Activated naive CD4-positive, alpha-beta T cell (primary cell): Measurements from ENCODE around the gene ELF1.
"Not testable (repeated sequence)": the region's sequence is repeated elsewhere in the genome, so short reads cannot be mapped to it uniquely, and the experiment has no call there.

Source experiments
- DNase-seq, 4 experiments: peaks; one replicate each; lab custom pipeline; 2025; lab: John Stamatoyannopoulos, UW

Gene ELF1

GRCh38 chr13:41042419-41042818, 23.3 kb upstream of the ELF1 start:
- DNase-seq: not testable (repeated sequence)

GRCh38 chr13:41040584-41041334, 21.6 kb upstream of the ELF1 start:
- no peak for DNase-seq

- DNase-seq: no peak
These were observed 20.6 kb upstream of the ELF1 start for GRCh38 chr13:41039746-41040145.

GRCh38 chr13:41036557-41036956, 17.4 kb upstream of the ELF1 start:
- not testable (repeated sequence) for DNase-seq

GRCh38 chr13:41034881-41035280, 15.8 kb upstream of the ELF1 start:
- DNase-seq: no peak

GRCh38 chr13:41034382-41034781, 15.3 kb upstream of the ELF1 start:
- DNase-seq: no peak

- no peak for DNase-seq
These were observed 13.7 kb upstream of the ELF1 start for GRCh38 chr13:41032691-41033376.

GRCh38 chr13:41029629-41030028, 10.5 kb upstream of the ELF1 start:
- no peak for DNase-seq

GRCh38 chr13:41028051-41028450, 8.9 kb upstream of the ELF1 start:
- no peak for DNase-seq

GRCh38 chr13:41026788-41027187, 7.7 kb upstream of the ELF1 start:
- DNase-seq: no peak

GRCh38 chr13:41025518-41025917, 6.4 kb upstream of the ELF1 start:
- no peak for DNase-seq

- DNase-seq: no peak
These were observed 647 bp upstream of the ELF1 start for GRCh38 chr13:41019578-41020347.

- no peak for DNase-seq
These were observed 541 bp downstream of the ELF1 start for GRCh38 chr13:41018602-41018948.

- no peak for DNase-seq
These were observed 1.1 kb downstream of the ELF1 start for GRCh38 chr13:41017817-41018601.

GRCh38 chr13:41017159-41017558, 2.0 kb downstream of the ELF1 start:
- no peak for DNase-seq

GRCh38 chr13:41015920-41016319, 3.2 kb downstream of the ELF1 start:
- no peak for DNase-seq

- DNase-seq: no peak
These were observed 5.3 kb downstream of the ELF1 start for GRCh38 chr13:41013835-41014234.

GRCh38 chr13:41012536-41012935, 6.6 kb downstream of the ELF1 start:
- no peak for DNase-seq

GRCh38 chr13:41011382-41011956, 7.6 kb downstream of the ELF1 start:
- no peak for DNase-seq

- DNase-seq: no peak
These were observed 10.7 kb downstream of the ELF1 start for GRCh38 chr13:41008349-41008980.

- DNase-seq: no peak
These were observed 11.4 kb downstream of the ELF1 start for GRCh38 chr13:41007744-41008128.
